HepG2 (cell line): ENCODE measurements around the gene EXOSC6. TPM values are rescaled to one million over a fixed set of nuclear protein-coding genes. Genes with fewer than 3 reads are reported as not detected.
A peak's percentile ranks its signal among the peaks of the same experiment; 100 is the strongest.

ENCODE experiments used
- ARNTL ChIP-seq: sonication (generic); formaldehyde crosslinking; IDR thresholded peaks from 2 replicates; pipeline ENCODE4 v1.4.0; 2020; ENCODE audit warnings: mild to moderate bottlenecking, missing genetic modification reagents
- CENPX ChIP-seq: sonication (generic); formaldehyde crosslinking; IDR thresholded peaks from 2 replicates; pipeline ENCODE4 v1.9.0; 2021; ENCODE audit warnings: mild to moderate bottlenecking, missing genetic modification reagents, moderate library complexity
- FOXO1 ChIP-seq: sonication (generic); formaldehyde crosslinking; IDR thresholded peaks from 2 replicates; pipeline ENCODE4 v1.4.0; 2020; ENCODE audit warnings: missing genetic modification reagents
- GLI4 ChIP-seq: sonication (generic); formaldehyde crosslinking; IDR thresholded peaks from 2 replicates; pipeline ENCODE4 v1.5.1; 2020; ENCODE audit warnings: missing genetic modification reagents, mild to moderate bottlenecking, moderate library complexity, borderline replicate concordance
- KDM3A ChIP-seq: IDR thresholded peaks from 2 replicates; pipeline ENCODE4 v1.6.1; 2018; ENCODE audit warnings: low read depth, missing compliant biosample characterization
- MEIS1 ChIP-seq: sonication (generic); formaldehyde crosslinking; IDR thresholded peaks from 2 replicates; pipeline ENCODE4 v1.9.0; 2021; ENCODE audit warnings: mild to moderate bottlenecking, missing genetic modification reagents, moderate library complexity, borderline replicate concordance
- NCOR1 ChIP-seq: fragments of 200-600 bp; sonication (generic); IDR thresholded peaks from 2 replicates; pipeline ENCODE4 v1.7.0; 2017; ENCODE audit warnings: antibody characterized with exemption, low read length, borderline replicate concordance
- NFE2L2 ChIP-seq: fragments of 150-350 bp; IDR thresholded peaks from 2 replicates; pipeline ENCODE4 v1.6.1; 2014; ENCODE audit warnings: low read length
- PCBP1 ChIP-seq: fragments of 200-400 bp; formaldehyde crosslinking; IDR thresholded peaks from 2 replicates; pipeline ENCODE4 v1.6.1; 2017; ENCODE audit warnings: mild to moderate bottlenecking, low read depth, low read length, borderline replicate concordance
- PHB2 ChIP-seq: fragments of 450-650 bp; IDR thresholded peaks from 2 replicates; pipeline ENCODE4 v1.6.1; 2018; ENCODE audit not compliant: partially characterized antibody
- REXO4 ChIP-seq: sonication (generic); formaldehyde crosslinking; IDR thresholded peaks from 2 replicates; pipeline ENCODE4 v1.8.0; 2022; ENCODE audit warnings: missing genetic modification reagents, mild to moderate bottlenecking, borderline replicate concordance
- SMAD3 ChIP-seq: sonication (generic); formaldehyde crosslinking; IDR thresholded peaks from 2 replicates; pipeline ENCODE4 v1.4.0; 2020; ENCODE audit warnings: missing genetic modification reagents
- STAT5B ChIP-seq: sonication (generic); formaldehyde crosslinking; IDR thresholded peaks from 2 replicates; pipeline ENCODE4 v1.4.0; 2020; ENCODE audit warnings: missing genetic modification reagents
- ZFP62 ChIP-seq: sonication (generic); formaldehyde crosslinking; IDR thresholded peaks from 2 replicates; pipeline ENCODE4 v1.4.0; 2020; ENCODE audit warnings: missing genetic modification reagents
- ZFYVE20 ChIP-seq: sonication (generic); formaldehyde crosslinking; IDR thresholded peaks from 2 replicates; pipeline ENCODE4 v1.8.0; 2023; ENCODE audit warnings: low read depth, mild to moderate bottlenecking, moderate library complexity, missing genetic modification reagents, borderline replicate concordance
- ZNF235 ChIP-seq: sonication (generic); formaldehyde crosslinking; IDR thresholded peaks from 2 replicates; pipeline ENCODE4 v1.8.1; 2023; ENCODE audit warnings: mild to moderate bottlenecking, missing genetic modification reagents, borderline replicate concordance
- ZNF251 ChIP-seq: sonication (generic); formaldehyde crosslinking; IDR thresholded peaks from 2 replicates; pipeline ENCODE4 v1.9.0; 2021; ENCODE audit warnings: mild to moderate bottlenecking, missing genetic modification reagents
- ZNF792 ChIP-seq: IDR thresholded peaks from 2 replicates; pipeline ENCODE4 v1.6.1; 2016
- polyA plus RNA-seq, 8 experiments: library from polyadenylated mRNA; depleted of rRNA in 3 of 8; stranded (reverse) in 7 of 8; unstranded in 1 of 8; fragments of >200 nt; fragmentation: Illumina TruSeq in 4 of 8; extraction: Trizol in 4 of 8; gene quantifications; 2 replicates each; pipeline versions ENCODE4 v1.2.1 to v1.2.3, GENCODE V29; 2011 to 2016; ENCODE audit warnings: low read depth in 4 of 8, missing spikeins in 1 of 8, mixed read lengths in 1 of 8; ENCODE audit not compliant: insufficient read depth in 1 of 8
- total RNA-seq, 5 experiments: library from RNA; depleted of rRNA; stranded (reverse); fragments of >200 nt; fragmentation: Illumina TruSeq; extraction: Trizol; gene quantifications; 2 replicates each; pipeline ENCODE4 v1.2.3, GENCODE V29; 2016; ENCODE audit warnings: low read depth in 1 of 5
- TF ChIP-seq, protein P1 (sequence below), 2 experiments: sonication (generic) in 1 of 2; formaldehyde crosslinking in 1 of 2; IDR thresholded peaks; 2 replicates each; pipeline versions ENCODE4 v1.5.1 to v1.6.1; 2011 to 2020; ENCODE audit warnings: borderline replicate concordance in 1 of 2, low read depth in 1 of 2, low read length in 1 of 2, mild to moderate bottlenecking in 1 of 2, missing genetic modification reagents in 1 of 2, moderate library complexity in 1 of 2
- TF ChIP-seq, protein P2 (sequence below): sonication (generic); formaldehyde crosslinking; conservative IDR thresholded peaks from 2 replicates; pipeline ENCODE4 v1.4.0; 2020; ENCODE audit warnings: missing genetic modification reagents
- TF ChIP-seq, protein P3 (sequence below): sonication (generic); formaldehyde crosslinking; IDR thresholded peaks from 2 replicates; pipeline ENCODE4 v1.4.0; 2020; ENCODE audit warnings: missing genetic modification reagents

EXOSC6 gene
- total and polyA plus RNA-seq, 2 of the 13 experiments (the other 11 are each of a cell fraction or from before 2014, with no cell fraction given): 13.1 to 39.9 TPM

DNA sequence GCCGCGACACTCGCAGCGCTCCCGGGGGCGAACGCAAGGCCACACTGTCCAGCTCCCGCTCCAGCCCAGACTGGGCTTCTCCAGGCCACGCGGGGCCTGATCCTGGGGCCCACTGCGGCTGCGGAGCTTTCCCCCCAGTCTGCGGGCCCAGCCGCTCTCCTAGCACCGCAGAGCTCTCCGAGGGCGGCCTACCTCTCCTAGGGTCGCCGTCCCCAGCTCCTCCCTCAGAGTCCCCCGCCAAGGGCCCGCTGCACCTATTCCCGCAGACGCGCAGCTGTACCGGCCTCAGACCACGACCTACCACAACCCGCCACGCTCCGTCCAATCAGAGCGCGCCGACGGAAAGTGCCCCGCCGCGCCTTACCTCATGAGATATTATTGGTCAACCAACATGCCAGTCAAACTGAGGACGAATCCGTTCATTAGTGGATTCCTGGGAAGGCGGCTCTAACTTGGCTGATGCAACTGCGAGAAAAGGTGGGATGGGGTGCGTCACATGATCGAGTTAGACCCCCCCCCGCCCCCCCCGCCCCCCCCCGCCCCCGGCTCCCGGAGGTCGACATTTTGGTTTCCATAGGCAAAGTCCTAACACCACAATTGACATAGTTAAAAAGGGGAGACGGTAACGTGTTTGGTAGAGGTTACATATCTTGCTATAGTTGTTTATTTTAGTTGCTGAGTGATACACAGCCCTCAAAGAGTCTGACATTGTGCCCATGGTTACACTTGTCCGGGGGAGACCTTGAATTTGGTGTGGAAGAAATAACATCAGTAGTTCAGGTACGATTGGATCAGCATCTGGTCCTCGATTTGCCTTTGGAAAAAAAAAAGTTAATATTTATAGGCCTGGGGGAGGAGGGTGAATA is 37.7 kb upstream of the EXOSC6 start, which contains the start of gene AARS1 (continued):
- TF ChIP-seq, protein P1, sequence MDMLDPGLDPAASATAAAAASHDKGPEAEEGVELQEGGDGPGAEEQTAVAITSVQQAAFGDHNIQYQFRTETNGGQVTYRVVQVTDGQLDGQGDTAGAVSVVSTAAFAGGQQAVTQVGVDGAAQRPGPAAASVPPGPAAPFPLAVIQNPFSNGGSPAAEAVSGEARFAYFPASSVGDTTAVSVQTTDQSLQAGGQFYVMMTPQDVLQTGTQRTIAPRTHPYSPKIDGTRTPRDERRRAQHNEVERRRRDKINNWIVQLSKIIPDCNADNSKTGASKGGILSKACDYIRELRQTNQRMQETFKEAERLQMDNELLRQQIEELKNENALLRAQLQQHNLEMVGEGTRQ (IDR thresholded peaks at IDR 0.05; ENCODE audit: low read depth, low read length): peak; percentile 76
- TF ChIP-seq, protein P1 (CRISPR knock-in tag; IDR thresholded peaks at IDR 0.05; ENCODE audit: borderline replicate concordance): peak; percentile 70; the same call in 1 of the 2 replicates
- TF ChIP-seq, protein P2, sequence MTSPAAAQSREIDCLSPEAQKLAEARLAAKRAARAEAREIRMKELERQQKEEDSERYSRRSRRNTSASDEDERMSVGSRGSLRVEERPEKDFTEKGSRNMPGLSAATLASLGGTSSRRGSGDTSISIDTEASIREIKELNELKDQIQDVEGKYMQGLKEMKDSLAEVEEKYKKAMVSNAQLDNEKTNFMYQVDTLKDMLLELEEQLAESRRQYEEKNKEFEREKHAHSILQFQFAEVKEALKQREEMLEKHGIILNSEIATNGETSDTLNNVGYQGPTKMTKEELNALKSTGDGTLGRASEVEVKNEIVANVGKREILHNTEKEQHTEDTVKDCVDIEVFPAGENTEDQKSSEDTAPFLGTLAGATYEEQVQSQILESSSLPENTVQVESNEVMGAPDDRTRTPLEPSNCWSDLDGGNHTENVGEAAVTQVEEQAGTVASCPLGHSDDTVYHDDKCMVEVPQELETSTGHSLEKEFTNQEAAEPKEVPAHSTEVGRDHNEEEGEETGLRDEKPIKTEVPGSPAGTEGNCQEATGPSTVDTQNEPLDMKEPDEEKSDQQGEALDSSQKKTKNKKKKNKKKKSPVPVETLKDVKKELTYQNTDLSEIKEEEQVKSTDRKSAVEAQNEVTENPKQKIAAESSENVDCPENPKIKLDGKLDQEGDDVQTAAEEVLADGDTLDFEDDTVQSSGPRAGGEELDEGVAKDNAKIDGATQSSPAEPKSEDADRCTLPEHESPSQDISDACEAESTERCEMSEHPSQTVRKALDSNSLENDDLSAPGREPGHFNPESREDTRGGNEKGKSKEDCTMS (CRISPR knock-in tag): no peak
- TF ChIP-seq KDM3A: 0 out of 2 replicates have a peak, but pooled peaks have one; percentile 54
- TF ChIP-seq NCOR1: no peak
- 0 out of 2 replicates have a peak, but pooled peaks have one; percentile 36 for TF ChIP-seq FOXO1 (CRISPR knock-in tag)
- no peak for TF ChIP-seq ARNTL
- TF ChIP-seq CENPX (CRISPR knock-in tag): no peak
- TF ChIP-seq, protein P3, sequence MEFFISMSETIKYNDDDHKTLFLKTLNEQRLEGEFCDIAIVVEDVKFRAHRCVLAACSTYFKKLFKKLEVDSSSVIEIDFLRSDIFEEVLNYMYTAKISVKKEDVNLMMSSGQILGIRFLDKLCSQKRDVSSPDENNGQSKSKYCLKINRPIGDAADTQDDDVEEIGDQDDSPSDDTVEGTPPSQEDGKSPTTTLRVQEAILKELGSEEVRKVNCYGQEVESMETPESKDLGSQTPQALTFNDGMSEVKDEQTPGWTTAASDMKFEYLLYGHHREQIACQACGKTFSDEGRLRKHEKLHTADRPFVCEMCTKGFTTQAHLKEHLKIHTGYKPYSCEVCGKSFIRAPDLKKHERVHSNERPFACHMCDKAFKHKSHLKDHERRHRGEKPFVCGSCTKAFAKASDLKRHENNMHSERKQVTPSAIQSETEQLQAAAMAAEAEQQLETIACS (CRISPR knock-in tag): peak; percentile 38; the same call in 1 of the 2 replicates
- no peak for TF ChIP-seq ZFYVE20 (CRISPR knock-in tag)
- no peak for TF ChIP-seq ZFP62 (CRISPR knock-in tag)
- no peak for TF ChIP-seq ZNF251 (CRISPR knock-in tag)
- TF ChIP-seq REXO4 (CRISPR knock-in tag): no peak
- no peak; the same call in 1 of the 2 replicates for TF ChIP-seq ZNF792 (CRISPR knock-in tag)
- TF ChIP-seq PCBP1: peak; percentile 99
- 0 out of 2 replicates have a peak, but pooled peaks have one; percentile 48 for TF ChIP-seq SMAD3
- no peak for TF ChIP-seq PHB2
- TF ChIP-seq MEIS1 (CRISPR knock-in tag): peak; percentile 81; the same call in 1 of the 2 replicates
- TF ChIP-seq NFE2L2: 0 out of 2 replicates have a peak, but pooled peaks have one; percentile 7
- TF ChIP-seq ZNF235: 0 out of 2 replicates have a peak, but pooled peaks have one; percentile 49
- TF ChIP-seq STAT5B (CRISPR knock-in tag): 0 out of 2 replicates have a peak, but pooled peaks have one; percentile 58
- TF ChIP-seq GLI4 (CRISPR knock-in tag): no peak
